ENCODE results near the gene UBE2I.
A peak's percentile ranks its signal among the peaks of the same experiment; 100 is the strongest.

The UBE2I gene

GRCh38 chr16:1351215-1351581 is 41.8 kb downstream of the UBE2I start:
- peak overlapping the region; percentile 100 for H3K4me3 ChIP-seq (replicated peaks; ENCODE audit: insufficient read depth, low read length)
- H3K27ac ChIP-seq (replicated peaks): peak overlapping the region; percentile 35
- TF ChIP-seq POLR2AphosphoS5 (IDR thresholded peaks at IDR 0.05; ENCODE audit: low read depth): no peak
- TF ChIP-seq GABPA (IDR thresholded peaks at IDR 0.05; ENCODE audit: low read depth): no peak
- TF ChIP-seq SPI1 (IDR thresholded peaks at IDR 0.05; ENCODE audit: borderline replicate concordance, low read depth): no peak
- no peak for TF ChIP-seq REST (IDR thresholded peaks at IDR 0.05; ENCODE audit: insufficient replicate concordance, low read depth)
- TF ChIP-seq CTCF (IDR thresholded peaks at IDR 0.05; ENCODE audit: insufficient read depth, low read length): no peak
- no peaks in the 10 kb centered on the region for H3K27me3 ChIP-seq (ENCODE audit: insufficient read depth, poor library complexity, severe bottlenecking)
- no peak for DNase-seq (ENCODE audit: low read depth in 1 of 2, low spot score in 1 of 2)

GRCh38 chr16:1351582-1352362 is 42.3 kb downstream of the UBE2I start, which contains the start of the genes GNPTG and TSR3:
TSS of gene GNPTG (plus strand) at chr16:1351931. CDS start at chr16:1351966, 35 bp downstream.
TSS of gene TSR3 (minus strand) at chr16:1351878. CDS start at chr16:1351804, 74 bp downstream.
- Histone ChIP-seq H3K27ac (replicated peaks) (peak within 1 kb of the TSS; percentile 43), H3K4me3 (replicated peaks; ENCODE audit: insufficient read depth, low read length) (peak within 1 kb of the TSS; percentile 100), H3K27me3 (ENCODE audit: insufficient read depth, poor library complexity, severe bottlenecking) (no peaks in the 10 kb centered on the region)
- peak; percentile 78 to 90 for DNase-seq (ENCODE audit: low read depth in 1 of 2, low spot score in 1 of 2)
- TF ChIP-seq POLR2AphosphoS5 (IDR thresholded peaks at IDR 0.05; ENCODE audit: low read depth) (peak; percentile 51; the same call in 1 of the 2 replicates), GABPA (IDR thresholded peaks at IDR 0.05; ENCODE audit: low read depth) (peak; percentile 72), REST (IDR thresholded peaks at IDR 0.05; ENCODE audit: insufficient replicate concordance, low read depth) (peak; percentile 27), CTCF (IDR thresholded peaks at IDR 0.05; ENCODE audit: insufficient read depth, low read length) (no peak), SPI1 (IDR thresholded peaks at IDR 0.05; ENCODE audit: borderline replicate concordance, low read depth) (peak; percentile 17; the same call in 1 of the 2 replicates)

GRCh38 chr16:1354815-1355540 is 45.5 kb downstream of the UBE2I start:
- TF ChIP-seq GABPA (IDR thresholded peaks at IDR 0.05; ENCODE audit: low read depth) (no peak), CTCF (IDR thresholded peaks at IDR 0.05; ENCODE audit: insufficient read depth, low read length) (no peak), POLR2AphosphoS5 (IDR thresholded peaks at IDR 0.05; ENCODE audit: low read depth) (no peak), REST (IDR thresholded peaks at IDR 0.05; ENCODE audit: insufficient replicate concordance, low read depth) (no peak), SPI1 (IDR thresholded peaks at IDR 0.05; ENCODE audit: borderline replicate concordance, low read depth) (no peak)
- H3K27ac ChIP-seq (replicated peaks): no peak overlapping the region
- no peak for DNase-seq (ENCODE audit: low read depth in 1 of 2, low spot score in 1 of 2)
- no peak overlapping the region for H3K4me3 ChIP-seq (replicated peaks; ENCODE audit: insufficient read depth, low read length)
- H3K27me3 ChIP-seq (ENCODE audit: insufficient read depth, poor library complexity, severe bottlenecking): no peaks in the 10 kb centered on the region
